AG04449 (cell line): ENCODE results near the gene CBX5.
"Not testable (repeated sequence)": the region's sequence is repeated elsewhere in the genome, so short reads cannot be mapped to it uniquely, and the experiment has no call there.

ENCODE experiments used
- CTCF ChIA-PET: fragments of 350-600 bp; formaldehyde crosslinking; extraction: SDS; loops from one replicate; lab custom pipeline; 2021; ENCODE audit warnings: antibody characterized with exemption; lab: Yijun Ruan, JAX
- POLR2A ChIA-PET: fragments of 400-600, 350-600 bp; formaldehyde crosslinking; extraction: SDS; loops from one replicate; lab custom pipeline; 2020; ENCODE audit warnings: antibody characterized with exemption, inconsistent platforms; lab: Yijun Ruan, JAX
- DNase-seq: peaks from one replicate; pipeline ENCODE4 v3.0.0-alpha.2; 2010; ENCODE audit warnings: low read depth, low spot score
- H3K4me3 ChIP-seq: 2 replicates; pipeline ENCODE4 v1.5.1; 2011; ENCODE audit warnings: low read depth, mild to moderate bottlenecking, control low read depth, low read length
- CTCF ChIP-seq: IDR thresholded peaks from one replicate; pipeline ENCODE4 v1.5.1; 2011; ENCODE audit warnings: mild to moderate bottlenecking, moderate library complexity, low read length, control low read depth, inconsistent platforms; ENCODE audit not compliant: insufficient read depth; ENCODE audit errors: missing control alignments

The CBX5 gene

GRCh38 chr12:54232790-54233189 is 47.1 kb downstream of the CBX5 start:
- DNase-seq: peak; percentile 63
- no peak for TF ChIP-seq CTCF
- no peak overlapping the region for H3K4me3 ChIP-seq
- ChIA-PET CTCF (interaction anchor here (0.7 to 13.1 kb wide), 4 partner anchors 13 to 23 kb away, joined by 3 to 209 read pairs (median 6); no protein-coding TSS in a partner anchor), POLR2A (interaction anchor here (0.9 kb wide), 1 partner anchor 48 kb away, joined by 3 read pairs; the partner anchor contains the start of gene HNRNPA1)

- DNase-seq, POLR2A ChIA-PET, H3K4me3 ChIP-seq: not testable (repeated sequence)
- CTCF ChIA-PET: interaction anchor here (0.8 to 2.3 kb wide), 9 partner anchors 10 to 173 kb away, joined by 3 to 12 read pairs (median 3); partner anchors contain the start of gene CBX5
Observed at GRCh38 chr12:54231269-54231668, 48.7 kb downstream of the CBX5 start.

- H3K4me3 ChIP-seq: no peak overlapping the region
- TF ChIP-seq CTCF: no peak
- ChIA-PET POLR2A (no interaction called here), CTCF (interaction anchor here (0.6 to 2.3 kb wide), 7 partner anchors 12 to 213 kb away, joined by 3 to 12 read pairs (median 3); partner anchors contain the start of gene CBX5)
- DNase-seq: no peak
Observed at GRCh38 chr12:54230555-54230954, 49.4 kb downstream of the CBX5 start.

GRCh38 chr12:54229624-54230212 is 50.2 kb downstream of the CBX5 start:
- CTCF ChIA-PET: interaction anchor here (0.9 to 3.4 kb wide), 6 partner anchors 14 to 197 kb away, joined by 3 to 27 read pairs (median 8); no protein-coding TSS in a partner anchor
- no peak for TF ChIP-seq CTCF
- H3K4me3 ChIP-seq: no peak overlapping the region
- POLR2A ChIA-PET: interaction anchor here (1.0 kb wide), 3 partner anchors 29 to 60 kb away, joined by 3 to 10 read pairs (median 7); partner anchors contain the start of genes CBX5 and HNRNPA1
- DNase-seq: peak; percentile 91

- TF ChIP-seq CTCF: no peak
- POLR2A ChIA-PET: no interaction called here
- CTCF ChIA-PET: interaction anchor here (0.7 to 3.4 kb wide), 11 partner anchors 9 to 244 kb away, joined by 3 to 27 read pairs (median 10); partner anchors contain the start of genes COPZ1 and HOXC10
- no peak overlapping the region for H3K4me3 ChIP-seq
- no peak for DNase-seq
Observed at GRCh38 chr12:54228471-54228870, 51.5 kb downstream of the CBX5 start.

GRCh38 chr12:54227927-54228326 is 52.0 kb downstream of the CBX5 start:
- DNase-seq, POLR2A ChIA-PET, H3K4me3 ChIP-seq: not testable (repeated sequence)
- CTCF ChIA-PET: interaction anchor here (0.6 to 3.4 kb wide), 11 partner anchors 9 to 152 kb away, joined by 3 to 27 read pairs (median 10); partner anchors contain the start of gene COPZ1

- H3K4me3 ChIP-seq: no peak overlapping the region
- POLR2A ChIA-PET: no interaction called here
- no peak for TF ChIP-seq CTCF
- no peak for DNase-seq
- CTCF ChIA-PET: interaction anchor here (0.6 to 3.4 kb wide), 11 partner anchors 8 to 152 kb away, joined by 3 to 27 read pairs (median 10); partner anchors contain the start of gene COPZ1
Observed at GRCh38 chr12:54227376-54227775, 52.5 kb downstream of the CBX5 start.
